GM12874 (cell line): ENCODE data around the gene INSIG1.

Experiments
- TF ChIP-seq, protein P1 (sequence below): IDR thresholded peaks from 2 replicates; pipeline ENCODE4 v1.5.1; 2011; ENCODE audit warnings: low read depth, mild to moderate bottlenecking, control low read depth, low read length, moderate library complexity; ENCODE audit not compliant: insufficient read depth

The INSIG1 gene

DNA sequence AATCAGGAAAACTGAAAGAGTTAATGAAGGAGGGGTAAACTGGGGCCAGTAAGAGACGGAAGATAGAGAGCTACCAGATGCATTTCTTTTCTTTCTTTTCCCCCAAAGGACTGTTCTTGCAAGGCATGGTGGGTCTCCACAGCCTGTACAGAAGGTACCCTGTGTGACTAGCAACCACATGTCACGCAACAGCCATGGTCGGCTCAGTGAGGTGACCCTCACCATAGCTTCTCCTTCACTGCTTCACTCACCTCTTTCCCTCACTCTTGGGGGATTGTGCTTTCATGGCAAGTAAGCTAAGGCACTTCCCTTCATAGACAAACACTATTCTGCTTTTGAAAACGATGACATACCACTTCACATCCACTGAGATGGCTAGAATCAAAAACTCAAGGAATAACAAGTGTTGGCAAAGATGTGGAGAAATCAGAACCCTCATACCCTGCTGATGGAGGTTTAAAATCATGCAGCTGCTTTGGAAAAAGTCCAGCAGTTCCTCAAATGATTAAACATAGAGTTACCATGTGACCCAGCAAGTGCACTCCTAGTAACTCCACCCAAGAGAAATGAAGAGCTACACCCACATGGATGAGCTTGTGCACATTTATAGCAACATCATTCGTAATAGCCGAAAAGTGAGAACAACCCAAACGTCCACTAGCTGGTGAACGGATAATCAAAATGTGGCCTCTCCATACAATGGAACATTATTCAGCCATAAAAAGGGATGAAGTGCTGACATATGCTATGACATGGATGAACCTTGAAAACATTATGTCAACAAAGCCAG, 3.8 kb upstream of the INSIG1 start:
- TF ChIP-seq, protein P1, sequence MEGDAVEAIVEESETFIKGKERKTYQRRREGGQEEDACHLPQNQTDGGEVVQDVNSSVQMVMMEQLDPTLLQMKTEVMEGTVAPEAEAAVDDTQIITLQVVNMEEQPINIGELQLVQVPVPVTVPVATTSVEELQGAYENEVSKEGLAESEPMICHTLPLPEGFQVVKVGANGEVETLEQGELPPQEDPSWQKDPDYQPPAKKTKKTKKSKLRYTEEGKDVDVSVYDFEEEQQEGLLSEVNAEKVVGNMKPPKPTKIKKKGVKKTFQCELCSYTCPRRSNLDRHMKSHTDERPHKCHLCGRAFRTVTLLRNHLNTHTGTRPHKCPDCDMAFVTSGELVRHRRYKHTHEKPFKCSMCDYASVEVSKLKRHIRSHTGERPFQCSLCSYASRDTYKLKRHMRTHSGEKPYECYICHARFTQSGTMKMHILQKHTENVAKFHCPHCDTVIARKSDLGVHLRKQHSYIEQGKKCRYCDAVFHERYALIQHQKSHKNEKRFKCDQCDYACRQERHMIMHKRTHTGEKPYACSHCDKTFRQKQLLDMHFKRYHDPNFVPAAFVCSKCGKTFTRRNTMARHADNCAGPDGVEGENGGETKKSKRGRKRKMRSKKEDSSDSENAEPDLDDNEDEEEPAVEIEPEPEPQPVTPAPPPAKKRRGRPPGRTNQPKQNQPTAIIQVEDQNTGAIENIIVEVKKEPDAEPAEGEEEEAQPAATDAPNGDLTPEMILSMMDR = no peak

DNA sequence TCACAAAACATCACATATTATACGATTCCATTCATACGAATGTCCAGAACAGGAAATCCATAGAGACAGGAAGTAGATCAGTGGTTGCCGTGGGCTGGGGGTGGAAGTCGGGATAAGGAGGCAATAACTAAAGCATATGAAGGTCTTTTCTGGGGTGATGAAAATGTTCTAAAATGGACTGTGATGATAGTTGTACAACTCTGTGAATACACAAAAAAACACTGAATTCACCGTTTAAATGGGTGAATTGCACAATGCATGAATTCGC, 3.2 kb upstream of the INSIG1 start:
- TF ChIP-seq, protein P1 = no peak

DNA sequence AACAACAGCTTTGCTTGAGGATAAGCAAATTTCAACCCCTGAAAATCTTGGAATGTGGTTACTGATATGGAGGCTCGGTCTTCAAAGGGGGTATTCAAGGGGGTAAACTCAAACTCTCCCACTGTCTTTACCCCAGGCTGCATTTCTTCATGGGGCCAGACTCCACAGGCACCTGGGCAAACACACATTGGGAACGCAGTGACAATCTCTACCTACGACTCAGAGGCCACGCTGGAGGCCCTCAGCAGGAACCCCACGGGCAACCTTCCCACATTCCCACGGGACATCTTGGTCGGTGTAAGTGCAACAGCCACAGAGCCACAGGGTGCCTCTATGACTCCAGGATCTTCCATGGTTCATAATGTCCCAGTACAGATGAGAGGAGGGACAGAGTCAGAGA, 2.2 kb upstream of the INSIG1 start:
- TF ChIP-seq, protein P1 = no peak

DNA sequence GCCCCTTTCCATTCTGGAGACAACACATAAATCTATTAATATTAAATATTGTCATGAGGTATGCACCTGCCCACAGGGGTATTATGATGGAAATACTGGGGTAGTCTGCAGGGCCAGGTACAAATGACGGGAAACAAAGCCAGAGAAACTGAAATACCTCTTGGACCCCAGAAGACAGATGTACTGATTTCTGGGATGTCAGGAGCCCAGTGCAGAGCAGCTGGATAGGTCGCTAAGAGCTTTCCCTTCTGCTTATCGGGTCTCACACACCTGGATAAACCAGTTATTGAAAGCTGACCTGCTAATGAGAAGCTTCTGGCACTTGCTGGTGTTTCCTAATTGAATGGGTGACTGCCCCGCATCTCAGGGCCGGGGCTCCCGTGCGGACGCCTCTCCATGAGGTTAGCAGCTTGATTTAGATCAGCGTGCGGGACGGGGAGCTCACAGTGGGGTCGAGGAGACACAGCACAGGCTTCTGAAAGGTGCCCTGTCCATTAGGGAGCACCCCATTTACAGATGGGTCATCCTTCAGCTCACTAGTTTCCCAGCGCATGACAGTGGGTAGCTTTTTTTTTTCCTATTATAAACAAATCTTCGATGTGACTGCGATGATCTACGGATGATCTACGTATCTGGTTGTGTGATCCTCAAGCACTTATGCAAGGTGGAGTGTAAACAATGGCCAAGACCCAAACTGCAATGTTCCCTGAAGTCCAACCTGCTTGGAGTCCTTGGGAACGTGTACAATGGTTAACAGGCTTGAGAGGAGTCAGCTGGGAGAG, 1.5 kb upstream of the INSIG1 start:
- TF ChIP-seq, protein P1 = no peak

DNA sequence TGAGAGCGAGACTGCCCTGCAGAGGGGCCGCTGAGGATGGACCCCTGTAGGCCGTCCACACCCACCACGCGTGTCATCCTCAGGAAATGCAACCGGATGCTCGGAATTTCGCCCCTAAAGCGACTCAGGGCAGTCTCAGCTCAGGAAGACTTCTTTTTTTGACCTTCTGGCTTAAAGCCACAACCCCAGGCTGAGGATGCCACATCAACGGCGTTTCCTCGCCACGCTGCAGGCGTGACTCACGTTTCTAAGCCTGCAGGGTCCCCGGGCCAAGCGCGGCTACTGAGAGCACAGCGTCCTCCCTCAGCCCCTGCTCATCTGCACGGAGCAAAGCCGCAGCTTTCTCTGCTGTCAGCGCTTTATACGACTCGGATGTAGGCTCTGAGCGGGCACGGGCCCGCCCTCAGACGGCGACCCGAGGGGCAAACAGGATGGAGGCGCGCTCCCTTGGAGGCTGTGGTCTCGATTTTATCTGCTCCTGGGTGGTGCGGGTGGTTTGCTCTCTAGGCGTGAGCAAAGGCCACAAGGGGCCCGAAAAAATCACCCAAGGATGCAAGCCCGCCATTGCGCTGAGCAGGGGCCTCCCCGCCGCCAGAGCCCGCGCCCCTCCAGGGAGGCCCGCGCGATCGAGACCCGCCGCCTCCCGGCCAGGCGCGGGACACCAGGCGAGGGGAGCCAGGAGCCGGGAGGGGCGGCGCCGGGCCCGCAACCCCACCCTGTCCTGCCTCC, 726 bp upstream of the INSIG1 start:
- TF ChIP-seq, protein P1 = peak; percentile 56

DNA sequence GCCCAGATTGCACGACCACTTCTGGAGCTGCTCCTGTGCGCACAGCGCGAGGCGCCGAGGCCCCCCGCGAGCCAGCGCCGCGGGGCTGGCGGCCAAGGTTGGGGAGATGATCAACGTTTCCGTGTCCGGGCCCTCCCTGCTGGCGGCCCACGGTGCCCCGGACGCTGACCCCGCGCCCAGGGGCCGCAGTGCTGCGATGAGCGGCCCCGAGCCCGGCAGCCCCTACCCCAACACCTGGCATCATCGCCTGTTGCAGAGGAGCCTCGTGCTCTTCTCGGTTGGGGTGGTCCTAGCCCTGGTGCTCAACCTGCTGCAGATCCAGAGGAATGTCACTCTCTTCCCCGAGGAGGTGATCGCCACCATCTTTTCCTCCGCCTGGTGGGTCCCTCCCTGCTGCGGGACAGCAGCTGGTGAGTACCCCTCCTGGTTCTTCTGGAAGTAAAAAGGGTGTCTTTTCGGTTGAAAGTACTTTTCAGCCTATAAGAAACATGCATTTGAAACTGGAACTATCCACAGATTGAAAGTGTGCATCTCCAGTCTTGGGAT, 683 bp downstream of the INSIG1 start:
- TF ChIP-seq, protein P1 = no peak
